ENCODE measurements around the gene KRTAP6-1.

The KRTAP6-1 gene, protein sequence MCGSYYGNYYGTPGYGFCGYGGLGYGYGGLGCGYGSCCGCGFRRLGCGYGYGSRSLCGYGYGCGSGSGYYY

DNA sequence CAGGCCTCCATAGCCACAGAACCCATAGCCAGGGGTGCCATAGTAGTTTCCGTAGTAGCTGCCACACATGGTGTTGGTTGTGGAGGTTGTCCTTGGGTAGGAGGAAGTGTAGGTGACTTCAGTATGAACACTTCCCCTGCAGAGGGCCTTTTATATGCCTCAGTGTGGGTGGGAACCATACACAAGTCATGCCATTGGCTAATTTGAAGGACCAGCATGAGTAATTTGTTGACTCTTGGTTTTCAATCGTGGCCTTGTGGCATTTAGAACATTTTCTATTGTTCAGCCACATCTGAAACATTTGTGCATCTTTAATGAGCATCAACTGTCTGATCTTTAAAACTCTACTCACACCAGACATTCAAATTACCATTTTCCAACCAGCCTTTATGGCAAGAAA, at the start of gene KRTAP6-1:
TSS of gene KRTAP6-1 (minus strand) at position 95 of the 400 bp plus-strand sequence. CDS start at position 69, 26 bp downstream.
- no peak for DNase-seq

DNA sequence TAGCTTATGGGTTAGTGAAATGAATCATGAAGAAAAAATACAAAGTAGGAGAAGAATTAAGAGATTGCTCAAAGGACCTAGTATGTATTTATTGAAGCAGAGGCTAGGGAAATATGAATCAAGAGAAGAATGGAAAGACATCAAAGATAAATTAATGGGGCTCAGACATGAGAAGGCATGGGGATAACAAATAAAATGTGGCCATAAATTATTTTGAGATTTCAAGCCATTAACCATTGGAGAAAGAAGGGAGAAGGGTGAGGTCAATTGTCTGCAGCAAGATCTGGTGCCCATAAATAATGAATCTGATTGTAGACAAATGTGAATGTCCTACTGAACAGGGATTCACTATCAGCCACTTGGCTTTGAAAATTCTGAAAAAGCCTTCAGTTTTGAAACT, 39.2 kb upstream of the KRTAP6-1 start:
- DNase-seq = no peak

DNA sequence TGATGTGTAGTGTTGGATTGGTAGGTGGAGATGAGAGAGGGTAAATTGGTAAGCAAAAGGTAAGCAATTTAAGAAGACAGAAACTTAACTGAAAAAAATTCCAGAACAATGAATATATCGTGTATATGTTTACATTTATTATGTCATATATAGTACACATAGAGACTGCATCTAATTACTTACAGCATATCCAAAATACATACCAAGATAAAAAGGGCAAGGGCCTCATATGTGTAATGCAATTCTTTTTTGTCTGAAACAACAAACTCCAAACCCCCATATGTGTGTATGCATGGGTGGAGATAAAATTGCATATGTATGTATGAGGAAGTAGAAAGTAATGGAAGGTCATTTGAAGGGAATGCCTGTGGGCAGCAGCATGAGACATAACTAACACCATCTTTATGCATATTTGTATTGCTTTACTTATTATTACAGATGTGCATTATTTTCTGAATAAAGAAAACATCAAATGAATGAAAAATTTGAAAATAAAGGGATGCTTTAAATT, 33.2 kb upstream of the KRTAP6-1 start:
- DNase-seq = no peak

GRCh38 chr21:30642564-30642963, 28.8 kb upstream of the KRTAP6-1 start, which contains the start of gene KRTAP20-3:
Gene KRTAP20-3 (plus strand): TSS chr21:30642864.
- no peak for DNase-seq

- no peak for DNase-seq
Observed at GRCh38 chr21:30638686-30639085, 25.0 kb upstream of the KRTAP6-1 start.

GRCh38 chr21:30634906-30635305, 21.2 kb upstream of the KRTAP6-1 start, which contains the start of gene KRTAP20-2:
Gene KRTAP20-2 (plus strand): TSS chr21:30635206. CDS start chr21:30635264, 58 bp downstream.
- DNase-seq = no peak

- no peak for DNase-seq
Observed at GRCh38 chr21:30629200-30629599, 15.5 kb upstream of the KRTAP6-1 start.

- DNase-seq = no peak
Observed at GRCh38 chr21:30628109-30628508, 14.4 kb upstream of the KRTAP6-1 start.

DNA sequence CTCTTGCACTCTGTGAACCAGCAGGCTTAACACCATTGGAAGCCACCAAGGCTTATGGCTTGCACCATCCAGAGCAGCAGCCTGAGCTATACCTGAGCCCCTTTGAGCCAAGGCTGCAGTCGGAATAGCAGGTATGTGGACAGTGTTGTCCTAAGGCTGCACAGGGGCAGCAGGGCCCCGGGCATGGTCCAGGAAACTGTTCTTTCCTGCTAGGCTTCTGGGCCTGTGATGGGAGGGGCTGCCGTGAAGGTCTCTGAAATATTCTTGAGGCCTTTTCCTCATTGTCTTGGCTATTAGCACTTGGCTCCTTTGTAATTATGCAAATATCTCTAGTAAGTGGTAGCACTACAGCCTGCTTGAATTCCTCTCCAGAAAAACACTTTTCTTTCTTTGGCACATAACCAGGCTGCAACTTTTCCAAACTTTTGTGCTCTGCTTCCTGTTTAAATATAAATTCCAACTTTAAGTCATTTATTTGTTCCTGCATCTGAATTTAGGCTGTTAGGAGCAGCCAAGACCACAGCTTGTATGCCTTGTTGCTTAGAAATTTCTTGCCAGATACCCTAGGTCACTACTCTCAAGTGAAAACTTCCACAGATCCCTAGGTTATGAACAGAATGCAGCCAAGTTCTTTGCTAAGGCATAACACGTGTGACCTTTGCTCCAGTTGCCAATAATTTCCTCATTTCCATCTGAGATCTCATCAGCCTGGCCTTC, 11.9 kb upstream of the KRTAP6-1 start:
- DNase-seq = no peak

DNA sequence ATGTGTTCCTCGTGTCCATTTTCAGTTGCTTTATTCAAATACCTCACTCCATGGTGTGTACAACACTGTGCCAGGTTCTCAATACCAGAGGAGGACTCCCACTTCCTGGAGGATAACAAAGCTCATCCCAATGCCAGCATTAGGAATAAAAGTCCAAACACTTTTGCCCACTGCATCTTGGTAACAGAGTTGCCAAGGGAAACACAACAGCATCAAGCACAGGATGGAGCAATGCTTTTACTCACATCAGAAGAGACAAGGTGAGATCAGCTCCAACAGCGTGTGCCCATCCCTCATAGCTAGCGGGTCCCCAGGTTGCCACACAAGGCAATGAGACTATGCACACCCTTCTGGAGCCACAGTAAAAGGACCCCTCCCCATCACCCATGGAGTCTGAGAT, 9.6 kb upstream of the KRTAP6-1 start:
- no peak for DNase-seq

GRCh38 chr21:30620522-30620921, 6.8 kb upstream of the KRTAP6-1 start, which contains the start of gene KRTAP20-4:
Gene KRTAP20-4 (plus strand): TSS chr21:30620627.
- no peak for DNase-seq

- DNase-seq = no peak
Observed at GRCh38 chr21:30620080-30620479, 6.3 kb upstream of the KRTAP6-1 start.

GRCh38 chr21:30616125-30616524, 2.4 kb upstream of the KRTAP6-1 start, which contains the start of gene KRTAP20-1:
Gene KRTAP20-1 (plus strand): TSS chr21:30616425. CDS start chr21:30616455, 30 bp downstream.
- DNase-seq = no peak

DNA sequence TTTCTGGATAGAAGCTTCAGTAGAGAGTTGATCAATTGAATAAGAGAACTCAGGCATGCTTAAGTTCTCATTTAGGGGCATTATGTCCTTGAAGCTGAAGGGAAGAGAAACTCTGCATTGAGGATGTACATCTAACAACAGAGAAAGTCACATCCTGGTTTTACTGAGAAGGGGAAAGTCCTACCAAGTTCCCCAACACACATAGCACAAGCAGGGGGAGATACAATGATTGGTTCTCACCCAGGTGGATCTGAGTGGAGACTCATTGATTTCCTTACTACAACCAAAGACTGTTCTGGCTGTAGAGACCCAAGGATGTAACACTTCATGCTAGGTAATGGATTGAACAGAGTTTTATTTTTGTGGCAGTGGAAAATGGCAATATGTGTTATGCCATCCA, 1.5 kb upstream of the KRTAP6-1 start:
- no peak for DNase-seq

DNA sequence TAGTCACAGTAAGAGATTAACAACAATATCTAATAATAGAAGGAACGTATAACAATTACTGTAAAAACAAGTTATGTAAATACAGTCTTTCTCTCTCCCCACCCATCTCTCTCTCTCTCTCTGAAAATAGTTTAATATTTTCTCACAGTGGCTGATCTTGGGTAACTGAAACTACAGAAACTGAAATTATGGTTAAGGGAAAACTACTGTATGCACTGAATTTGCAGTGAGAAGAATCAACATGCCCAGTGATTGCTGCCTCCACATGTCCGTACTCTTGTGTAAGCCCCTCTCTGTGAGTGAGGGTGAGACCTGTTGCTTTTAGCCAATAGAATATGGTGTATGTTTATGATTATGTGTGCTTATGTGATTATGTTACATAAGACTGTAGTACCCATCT, 1.6 kb downstream of the KRTAP6-1 start:
- no peak for DNase-seq

GRCh38 chr21:30605968-30606367, 7.8 kb downstream of the KRTAP6-1 start:
- no peak for DNase-seq

DNA sequence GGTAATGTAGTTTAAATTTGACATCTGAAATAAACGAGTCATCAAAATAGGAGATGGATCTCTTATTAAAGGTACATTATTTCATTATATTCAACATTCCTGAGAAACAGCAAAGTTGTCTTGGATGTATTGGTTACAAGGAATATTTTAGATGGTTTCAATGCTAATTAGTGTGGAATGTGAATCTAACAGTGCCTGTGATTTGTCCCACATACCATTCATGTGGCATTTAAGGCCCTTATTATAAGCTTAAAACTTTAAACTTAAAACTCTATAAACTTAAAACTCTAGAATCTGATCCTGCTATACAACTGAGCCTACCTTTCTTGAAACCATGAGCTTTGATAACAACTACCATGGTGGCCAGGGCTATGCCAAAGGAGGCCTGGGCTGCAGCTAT, 12.9 kb downstream of the KRTAP6-1 start, which contains the start of gene KRTAP22-1:
TSS of gene KRTAP22-1 (plus strand) at position 301 of the 400 bp plus-strand sequence.
- DNase-seq = no peak

DNA sequence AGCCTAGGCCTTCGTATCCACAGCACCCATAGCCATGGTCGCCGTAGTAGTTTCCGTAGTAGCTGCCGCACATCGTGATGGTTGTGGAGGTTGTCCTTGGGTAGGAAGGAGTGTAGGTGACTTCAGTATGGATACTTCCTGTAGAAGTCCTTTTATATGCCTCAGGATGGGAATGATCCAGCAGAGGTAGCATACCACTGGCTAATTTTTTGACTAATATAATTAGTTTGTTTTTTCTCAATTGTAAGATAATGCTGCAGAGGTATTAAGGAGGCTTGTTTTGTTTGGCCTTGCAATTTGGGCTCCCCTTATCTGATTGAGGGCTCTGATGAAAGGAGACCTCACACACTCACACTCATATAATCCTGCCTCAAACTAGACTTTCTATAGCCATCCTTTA, 14.9 kb downstream of the KRTAP6-1 start, which contains the start of gene KRTAP6-2:
TSS of gene KRTAP6-2 (minus strand) at position 101 of the 400 bp plus-strand sequence. CDS start at position 73, 28 bp downstream.
- DNase-seq = no peak

DNA sequence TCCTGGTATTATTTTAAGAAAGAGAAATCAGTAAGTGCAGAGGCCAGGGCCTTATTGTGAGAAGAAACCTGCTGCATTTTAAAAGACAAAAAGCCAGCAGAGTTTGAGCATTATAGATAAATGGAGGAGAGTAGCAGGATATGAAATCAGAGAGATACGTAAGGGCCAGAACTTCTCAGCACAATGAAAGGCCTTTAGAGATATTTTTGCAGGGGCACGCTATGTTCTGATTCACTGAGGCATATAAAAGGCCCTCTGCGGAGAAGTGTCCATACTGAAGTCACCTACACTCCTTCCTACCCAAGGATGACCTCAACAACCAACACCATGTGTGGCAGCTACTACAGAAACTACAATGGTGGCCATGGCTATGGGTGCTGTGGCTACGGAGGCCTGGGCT, 21.6 kb downstream of the KRTAP6-1 start, which contains the start of gene KRTAP6-3:
TSS of gene KRTAP6-3 (plus strand) at position 301 of the 400 bp plus-strand sequence. CDS start at position 307, 6 bp downstream.
- DNase-seq = no peak

- no peak for DNase-seq
Observed at GRCh38 chr21:30590297-30590696, 23.4 kb downstream of the KRTAP6-1 start, which contains the start of gene KRTAP22-2. Gene KRTAP22-2 (minus strand): TSS chr21:30590397.

GRCh38 chr21:30582870-30583269, 30.9 kb downstream of the KRTAP6-1 start:
- DNase-seq = no peak

DNA sequence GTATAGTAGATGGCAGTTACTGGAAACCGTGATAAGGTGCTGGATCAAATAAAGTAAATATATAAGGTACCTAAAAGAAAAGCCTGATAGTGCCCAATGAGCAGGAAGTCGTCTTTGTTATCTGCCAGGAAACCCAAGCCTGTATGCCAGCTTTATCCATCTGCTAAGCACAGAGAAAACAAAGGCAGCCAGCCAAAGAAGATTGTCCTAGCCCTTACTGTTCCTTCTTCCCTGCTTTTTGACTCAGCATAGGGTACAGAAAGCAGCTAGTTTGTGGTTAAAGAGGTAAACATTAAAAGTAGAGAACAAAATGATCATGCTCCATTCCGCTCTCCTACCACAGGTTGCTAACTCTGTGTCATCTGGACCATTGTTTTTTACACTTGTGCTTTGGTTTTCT, 33.6 kb downstream of the KRTAP6-1 start:
- no peak for DNase-seq

- no peak for DNase-seq
Observed at GRCh38 chr21:30579346-30579745, 34.4 kb downstream of the KRTAP6-1 start.

- DNase-seq = no peak
Observed at GRCh38 chr21:30577766-30578165, 36.0 kb downstream of the KRTAP6-1 start.

Data from kidney glomerular epithelial cell (primary cell).